Neural progenitor cell (in vitro differentiated cells): Measurements from ENCODE around the gene MYOM3.

Experiments
- EZH2 ChIP-seq: fragments of 200-600 bp; sonication (generic); IDR thresholded peaks from 2 replicates; pipeline ENCODE4 v1.6.1; 2017; ENCODE audit warnings: antibody characterized with exemption, mild to moderate bottlenecking, moderate library complexity
- EZH2phosphoT487 ChIP-seq: fragments of 200-600 bp; sonication (generic); IDR thresholded peaks from 2 replicates; pipeline ENCODE4 v1.6.1; 2017; ENCODE audit warnings: antibody characterized with exemption
- TF ChIP-seq, protein P1 (sequence below): fragments of 200-600 bp; sonication (generic); IDR thresholded peaks from 2 replicates; pipeline ENCODE4 v1.5.1; 2017; ENCODE audit warnings: antibody characterized with exemption, mild to moderate bottlenecking

- TF ChIP-seq, protein P1, sequence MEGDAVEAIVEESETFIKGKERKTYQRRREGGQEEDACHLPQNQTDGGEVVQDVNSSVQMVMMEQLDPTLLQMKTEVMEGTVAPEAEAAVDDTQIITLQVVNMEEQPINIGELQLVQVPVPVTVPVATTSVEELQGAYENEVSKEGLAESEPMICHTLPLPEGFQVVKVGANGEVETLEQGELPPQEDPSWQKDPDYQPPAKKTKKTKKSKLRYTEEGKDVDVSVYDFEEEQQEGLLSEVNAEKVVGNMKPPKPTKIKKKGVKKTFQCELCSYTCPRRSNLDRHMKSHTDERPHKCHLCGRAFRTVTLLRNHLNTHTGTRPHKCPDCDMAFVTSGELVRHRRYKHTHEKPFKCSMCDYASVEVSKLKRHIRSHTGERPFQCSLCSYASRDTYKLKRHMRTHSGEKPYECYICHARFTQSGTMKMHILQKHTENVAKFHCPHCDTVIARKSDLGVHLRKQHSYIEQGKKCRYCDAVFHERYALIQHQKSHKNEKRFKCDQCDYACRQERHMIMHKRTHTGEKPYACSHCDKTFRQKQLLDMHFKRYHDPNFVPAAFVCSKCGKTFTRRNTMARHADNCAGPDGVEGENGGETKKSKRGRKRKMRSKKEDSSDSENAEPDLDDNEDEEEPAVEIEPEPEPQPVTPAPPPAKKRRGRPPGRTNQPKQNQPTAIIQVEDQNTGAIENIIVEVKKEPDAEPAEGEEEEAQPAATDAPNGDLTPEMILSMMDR = no peak
- no peak for TF ChIP-seq EZH2phosphoT487
- TF ChIP-seq EZH2 = no peak
Observed at GRCh38 chr1:24015221-24016210, 96.4 kb downstream of the MYOM3 start.
